ENCODE measurements around the gene DAB1. TPM values are rescaled to one million over a fixed set of nuclear protein-coding genes. Genes with fewer than 3 reads are reported as not detected.

Gene DAB1
- polyA plus RNA-seq, 3 donors, result not detected

GRCh38 chr1:56954664-56955063 is 469.2 kb downstream of the DAB1 start:
- no peaks in the 10 kb centered on the region for H3K9me3 ChIP-seq (replicated peaks in 1 of 2; ENCODE audit: control insufficient read depth in 1 of 2, insufficient read depth in 1 of 2, low read length in 2 of 2)
- no peaks in the 10 kb centered on the region for H3K79me2 ChIP-seq (ENCODE audit: insufficient read depth, low read length)
- no peak overlapping the region for H3K27ac ChIP-seq (ENCODE audit: low read depth in 1 of 2, low read length in 2 of 2)
- H3K36me3 Mint-ChIP-seq, result no peaks in the 10 kb centered on the region
- no peak overlapping the region for H3K4me3 Mint-ChIP-seq
- H3K27me3 ChIP-seq (ENCODE audit: control insufficient read depth in 2 of 2, insufficient read depth in 2 of 2, low read length in 2 of 2), result no peaks in the 10 kb centered on the region
- no peaks in the 10 kb centered on the region for H3K36me3 ChIP-seq (replicated peaks in 1 of 2; ENCODE audit: control insufficient read depth in 1 of 2, insufficient read depth in 2 of 2, low read length in 2 of 2)
- intact Hi-C loops (cut with micrococcal nuclease), result no loop called here
- no CpG with 5 or more reads among the region's 1 CpG for WGBS (ENCODE audit: insufficient coverage)
- no peak for DNase-seq
- TF ChIP-seq CTCF (IDR thresholded peaks at IDR 0.05), result no peak
- no peak overlapping the region for H3K27ac Mint-ChIP-seq
- peaks cover 0 to 6% (median 2%) of the 10 kb centered on the region in 7 donors for H3K9me3 Mint-ChIP-seq
- peaks cover 0 to 5% (median 2%) of the 10 kb centered on the region in 3 donors for H3K27me3 Mint-ChIP-seq (ENCODE audit: low read depth in 3 of 3)
- H4K20me1 ChIP-seq (ENCODE audit: insufficient read depth, low read length), result no peaks in the 10 kb centered on the region
- H2AFZ ChIP-seq (ENCODE audit: insufficient read depth, low read depth, low read length, poor library complexity, severe bottlenecking), result no peak overlapping the region
- no peaks in the 10 kb centered on the region for H3K4me1 Mint-ChIP-seq
- no peaks in the 10 kb centered on the region for H3K4me1 ChIP-seq (ENCODE audit: control insufficient read depth in 1 of 2, insufficient read depth in 2 of 2, low read length in 2 of 2)
- no peak overlapping the region for H3K9ac ChIP-seq (ENCODE audit: insufficient read depth, low read length, poor library complexity, severe bottlenecking)
- H3K4me3 ChIP-seq (replicated peaks in 1 of 3; ENCODE audit: low read depth in 2 of 3, low read length in 3 of 3), result no peak overlapping the region
- no peak overlapping the region for H3K4me2 ChIP-seq (replicated peaks; ENCODE audit: extremely low read depth, low read length, poor library complexity, severe bottlenecking)

DNA sequence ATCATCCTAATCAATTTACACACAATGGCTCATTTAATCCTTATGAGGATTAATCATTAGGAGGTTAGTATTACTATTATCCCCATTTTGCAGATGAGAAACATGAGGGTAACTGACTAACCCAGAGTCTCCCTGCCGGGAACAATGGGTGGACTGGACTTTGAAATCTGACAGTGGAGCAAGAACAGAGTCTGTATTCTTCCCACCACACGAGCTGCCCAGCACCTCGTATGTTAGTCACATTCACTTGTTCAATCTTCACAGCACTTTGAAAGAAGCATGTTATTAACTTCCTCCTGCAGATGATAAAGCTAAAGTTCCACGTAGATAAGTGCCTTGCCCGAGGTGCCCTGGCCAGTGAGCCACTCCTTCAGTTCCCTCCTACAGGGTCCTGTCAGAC is 470.5 kb downstream of the DAB1 start:
- H3K4me1 Mint-ChIP-seq, result no peaks in the 10 kb centered on the region
- peaks cover 0 to 5% (median 2%) of the 10 kb centered on the region in 3 donors for H3K27me3 Mint-ChIP-seq (ENCODE audit: low read depth in 3 of 3)
- no peak for DNase-seq

More for the DNA sequence above, 470.5 kb downstream of the DAB1 start:
- Histone ChIP-seq H3K9me3 (replicated peaks in 1 of 2; ENCODE audit: control insufficient read depth in 1 of 2, insufficient read depth in 1 of 2, low read length in 2 of 2) (no peaks in the 10 kb centered on the region), H3K79me2 (ENCODE audit: insufficient read depth, low read length) (no peaks in the 10 kb centered on the region), H3K27ac (ENCODE audit: low read depth in 1 of 2, low read length in 2 of 2) (no peak overlapping the region), H3K9ac (ENCODE audit: insufficient read depth, low read length, poor library complexity, severe bottlenecking) (no peak overlapping the region), H2AFZ (ENCODE audit: insufficient read depth, low read depth, low read length, poor library complexity, severe bottlenecking) (no peak overlapping the region), H3K4me1 (ENCODE audit: control insufficient read depth in 1 of 2, insufficient read depth in 2 of 2, low read length in 2 of 2) (no peaks in the 10 kb centered on the region), H3K4me2 (replicated peaks; ENCODE audit: extremely low read depth, low read length, poor library complexity, severe bottlenecking) (no peak overlapping the region), H4K20me1 (ENCODE audit: insufficient read depth, low read length) (no peaks in the 10 kb centered on the region), H3K36me3 (replicated peaks in 1 of 2; ENCODE audit: control insufficient read depth in 1 of 2, insufficient read depth in 2 of 2, low read length in 2 of 2) (no peaks in the 10 kb centered on the region), H3K27me3 (ENCODE audit: control insufficient read depth in 2 of 2, insufficient read depth in 2 of 2, low read length in 2 of 2) (no peaks in the 10 kb centered on the region), H3K4me3 (replicated peaks in 1 of 3; ENCODE audit: low read depth in 2 of 3, low read length in 3 of 3) (no peak overlapping the region)
- no peaks in the 10 kb centered on the region for H3K36me3 Mint-ChIP-seq
- 53% methylated on average over 2 of the region's 5 CpGs for WGBS (ENCODE audit: insufficient coverage)
- no peak overlapping the region for H3K4me3 Mint-ChIP-seq
- intact Hi-C loops (cut with micrococcal nuclease), result no loop called here
- no peak for TF ChIP-seq CTCF (IDR thresholded peaks at IDR 0.05)
- H3K9me3 Mint-ChIP-seq, result peaks cover 0 to 6% (median 2%) of the 10 kb centered on the region in 7 donors
- no peak overlapping the region for H3K27ac Mint-ChIP-seq

Data from CD14-positive monocyte (primary cell).